ENCODE results near the gene COQ5.

DNA sequence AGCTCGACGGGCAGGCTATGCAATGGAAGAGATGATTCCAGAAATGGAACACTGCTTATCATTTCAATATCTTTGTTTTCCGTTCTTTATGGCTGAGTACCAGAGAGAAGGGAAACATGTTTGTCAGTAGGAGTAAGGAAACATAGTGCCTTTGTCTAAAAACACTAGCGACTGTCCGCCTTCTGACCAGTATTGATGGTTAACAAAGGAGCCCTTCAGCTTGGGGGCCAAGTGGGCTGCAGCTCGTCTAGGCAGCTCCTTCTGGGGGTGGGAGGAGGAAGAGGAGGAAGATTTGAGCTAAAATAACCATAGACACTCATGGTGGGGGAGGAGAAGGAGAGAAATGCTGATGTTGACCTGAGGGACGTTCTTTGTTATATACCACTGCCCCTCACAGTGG is 15.0 kb downstream of the COQ5 start:
- TF ChIP-seq, protein P1, sequence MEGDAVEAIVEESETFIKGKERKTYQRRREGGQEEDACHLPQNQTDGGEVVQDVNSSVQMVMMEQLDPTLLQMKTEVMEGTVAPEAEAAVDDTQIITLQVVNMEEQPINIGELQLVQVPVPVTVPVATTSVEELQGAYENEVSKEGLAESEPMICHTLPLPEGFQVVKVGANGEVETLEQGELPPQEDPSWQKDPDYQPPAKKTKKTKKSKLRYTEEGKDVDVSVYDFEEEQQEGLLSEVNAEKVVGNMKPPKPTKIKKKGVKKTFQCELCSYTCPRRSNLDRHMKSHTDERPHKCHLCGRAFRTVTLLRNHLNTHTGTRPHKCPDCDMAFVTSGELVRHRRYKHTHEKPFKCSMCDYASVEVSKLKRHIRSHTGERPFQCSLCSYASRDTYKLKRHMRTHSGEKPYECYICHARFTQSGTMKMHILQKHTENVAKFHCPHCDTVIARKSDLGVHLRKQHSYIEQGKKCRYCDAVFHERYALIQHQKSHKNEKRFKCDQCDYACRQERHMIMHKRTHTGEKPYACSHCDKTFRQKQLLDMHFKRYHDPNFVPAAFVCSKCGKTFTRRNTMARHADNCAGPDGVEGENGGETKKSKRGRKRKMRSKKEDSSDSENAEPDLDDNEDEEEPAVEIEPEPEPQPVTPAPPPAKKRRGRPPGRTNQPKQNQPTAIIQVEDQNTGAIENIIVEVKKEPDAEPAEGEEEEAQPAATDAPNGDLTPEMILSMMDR (IDR thresholded peaks at IDR 0.05; ENCODE audit: poor library complexity, severe bottlenecking), result no peak
- TF ChIP-seq, protein P2, sequence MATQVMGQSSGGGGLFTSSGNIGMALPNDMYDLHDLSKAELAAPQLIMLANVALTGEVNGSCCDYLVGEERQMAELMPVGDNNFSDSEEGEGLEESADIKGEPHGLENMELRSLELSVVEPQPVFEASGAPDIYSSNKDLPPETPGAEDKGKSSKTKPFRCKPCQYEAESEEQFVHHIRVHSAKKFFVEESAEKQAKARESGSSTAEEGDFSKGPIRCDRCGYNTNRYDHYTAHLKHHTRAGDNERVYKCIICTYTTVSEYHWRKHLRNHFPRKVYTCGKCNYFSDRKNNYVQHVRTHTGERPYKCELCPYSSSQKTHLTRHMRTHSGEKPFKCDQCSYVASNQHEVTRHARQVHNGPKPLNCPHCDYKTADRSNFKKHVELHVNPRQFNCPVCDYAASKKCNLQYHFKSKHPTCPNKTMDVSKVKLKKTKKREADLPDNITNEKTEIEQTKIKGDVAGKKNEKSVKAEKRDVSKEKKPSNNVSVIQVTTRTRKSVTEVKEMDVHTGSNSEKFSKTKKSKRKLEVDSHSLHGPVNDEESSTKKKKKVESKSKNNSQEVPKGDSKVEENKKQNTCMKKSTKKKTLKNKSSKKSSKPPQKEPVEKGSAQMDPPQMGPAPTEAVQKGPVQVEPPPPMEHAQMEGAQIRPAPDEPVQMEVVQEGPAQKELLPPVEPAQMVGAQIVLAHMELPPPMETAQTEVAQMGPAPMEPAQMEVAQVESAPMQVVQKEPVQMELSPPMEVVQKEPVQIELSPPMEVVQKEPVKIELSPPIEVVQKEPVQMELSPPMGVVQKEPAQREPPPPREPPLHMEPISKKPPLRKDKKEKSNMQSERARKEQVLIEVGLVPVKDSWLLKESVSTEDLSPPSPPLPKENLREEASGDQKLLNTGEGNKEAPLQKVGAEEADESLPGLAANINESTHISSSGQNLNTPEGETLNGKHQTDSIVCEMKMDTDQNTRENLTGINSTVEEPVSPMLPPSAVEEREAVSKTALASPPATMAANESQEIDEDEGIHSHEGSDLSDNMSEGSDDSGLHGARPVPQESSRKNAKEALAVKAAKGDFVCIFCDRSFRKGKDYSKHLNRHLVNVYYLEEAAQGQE (IDR thresholded peaks at IDR 0.05; ENCODE audit: borderline replicate concordance), result no peak
- TF ChIP-seq EZH2 (IDR thresholded peaks at IDR 0.05; ENCODE audit: borderline replicate concordance, insufficient read depth, low read length, poor library complexity, severe bottlenecking) (no peak), POLR2AphosphoS5 (IDR thresholded peaks at IDR 0.05) (no peak), SMC3 (conservative IDR thresholded peaks at IDR 0.05; ENCODE audit: poor library complexity) (no peak)

Data from neural cell (in vitro differentiated cells).